HEK293T (cell line): Measurements from ENCODE around the gene PRKCA.

Source experiments
- CTCF ChIA-PET: fragments of 350-600 bp; formaldehyde crosslinking; extraction: SDS; loops from one replicate; lab custom pipeline; 2021; ENCODE audit warnings: antibody characterized with exemption, inconsistent platforms; lab: Yijun Ruan, JAX
- POLR2A ChIA-PET: fragments of 350-600 bp; formaldehyde crosslinking; extraction: SDS; loops from one replicate; lab custom pipeline; 2020; ENCODE audit warnings: antibody characterized with exemption, inconsistent platforms; lab: Yijun Ruan, JAX
- DNase-seq: peaks from one replicate; pipeline ENCODE4 v3.0.0; 2012; ENCODE audit warnings: mixed read lengths; ENCODE audit errors: extremely low spot score
- ARNT ChIP-seq: fragments of 450-650 bp; IDR thresholded peaks from 2 replicates; pipeline ENCODE4 v1.6.1; 2017; ENCODE audit warnings: mild to moderate bottlenecking
- BHLHE40 ChIP-seq: fragments of 450-650 bp; IDR thresholded peaks from 2 replicates; pipeline ENCODE4 v1.6.1; 2016; ENCODE audit warnings: mild to moderate bottlenecking, moderate library complexity, borderline replicate concordance
- CTBP1 ChIP-seq: fragments of 450-650 bp; IDR thresholded peaks from 2 replicates; pipeline ENCODE4 v1.6.1; 2016; ENCODE audit warnings: borderline replicate concordance
- ELF4 ChIP-seq: fragments of 450-650 bp; IDR thresholded peaks from 2 replicates; pipeline ENCODE4 v1.6.1; 2017; ENCODE audit warnings: antibody characterized with exemption
- FOXA1 ChIP-seq: fragments of 450-650 bp; IDR thresholded peaks from 2 replicates; pipeline ENCODE4 v1.6.1; 2016; ENCODE audit warnings: mild to moderate bottlenecking
- FOXK2 ChIP-seq: fragments of 450-650 bp; IDR thresholded peaks from 2 replicates; pipeline ENCODE4 v1.6.1; 2016; ENCODE audit warnings: mild to moderate bottlenecking
- FOXM1 ChIP-seq: fragments of 450-650 bp; IDR thresholded peaks from 2 replicates; pipeline ENCODE4 v1.6.1; 2017; ENCODE audit warnings: mild to moderate bottlenecking, borderline replicate concordance
- HDGF ChIP-seq: fragments of 450-650 bp; IDR thresholded peaks from 2 replicates; pipeline ENCODE4 v1.6.1; 2017; ENCODE audit warnings: antibody characterized with exemption, borderline replicate concordance
- L3MBTL2 ChIP-seq: fragments of 450-650 bp; conservative IDR thresholded peaks from 2 replicates; pipeline ENCODE4 v1.6.1; 2016; ENCODE audit warnings: mild to moderate bottlenecking
- LEF1 ChIP-seq: fragments of 450-650 bp; IDR thresholded peaks from 2 replicates; pipeline ENCODE4 v1.6.1; 2017; ENCODE audit warnings: mild to moderate bottlenecking, borderline replicate concordance
- NFRKB ChIP-seq: fragments of 450-650 bp; IDR thresholded peaks from 2 replicates; pipeline ENCODE4 v1.6.1; 2016; ENCODE audit warnings: mild to moderate bottlenecking, moderate library complexity
- PKNOX1 ChIP-seq: fragments of 450-650 bp; IDR thresholded peaks from 2 replicates; pipeline ENCODE4 v1.6.1; 2016
- SP1 ChIP-seq: fragments of 450-650 bp; IDR thresholded peaks from 2 replicates; pipeline ENCODE4 v1.6.1; 2017
- SUZ12 ChIP-seq: fragments of 450-650 bp; IDR thresholded peaks from 2 replicates; pipeline ENCODE4 v1.6.1; 2016; ENCODE audit warnings: mild to moderate bottlenecking
- TARDBP ChIP-seq: fragments of 450-650 bp; IDR thresholded peaks from 2 replicates; pipeline ENCODE4 v1.6.1; 2016
- ZNF384 ChIP-seq: fragments of 450-650 bp; IDR thresholded peaks from 2 replicates; pipeline ENCODE4 v1.6.1; 2016

Gene PRKCA

GRCh38 chr17:66514227-66514806, 211.9 kb downstream of the PRKCA start:
- ChIA-PET POLR2A (no interaction called here), CTCF (no interaction called here)
- no peak for DNase-seq
- TF ChIP-seq LEF1 = no peak
- no peak for TF ChIP-seq PKNOX1
- no peak for TF ChIP-seq CTBP1
- TF ChIP-seq SP1 = no peak
- TF ChIP-seq HDGF = no peak
- no peak for TF ChIP-seq NFRKB
- TF ChIP-seq SUZ12 = no peak

- no peak for DNase-seq
- CTCF ChIA-PET = no interaction called here
- POLR2A ChIA-PET = no interaction called here
- no peak for TF ChIP-seq ELF4
- TF ChIP-seq CTBP1 = no peak
Measured at GRCh38 chr17:66515974-66516373, 213.6 kb downstream of the PRKCA start.

DNA sequence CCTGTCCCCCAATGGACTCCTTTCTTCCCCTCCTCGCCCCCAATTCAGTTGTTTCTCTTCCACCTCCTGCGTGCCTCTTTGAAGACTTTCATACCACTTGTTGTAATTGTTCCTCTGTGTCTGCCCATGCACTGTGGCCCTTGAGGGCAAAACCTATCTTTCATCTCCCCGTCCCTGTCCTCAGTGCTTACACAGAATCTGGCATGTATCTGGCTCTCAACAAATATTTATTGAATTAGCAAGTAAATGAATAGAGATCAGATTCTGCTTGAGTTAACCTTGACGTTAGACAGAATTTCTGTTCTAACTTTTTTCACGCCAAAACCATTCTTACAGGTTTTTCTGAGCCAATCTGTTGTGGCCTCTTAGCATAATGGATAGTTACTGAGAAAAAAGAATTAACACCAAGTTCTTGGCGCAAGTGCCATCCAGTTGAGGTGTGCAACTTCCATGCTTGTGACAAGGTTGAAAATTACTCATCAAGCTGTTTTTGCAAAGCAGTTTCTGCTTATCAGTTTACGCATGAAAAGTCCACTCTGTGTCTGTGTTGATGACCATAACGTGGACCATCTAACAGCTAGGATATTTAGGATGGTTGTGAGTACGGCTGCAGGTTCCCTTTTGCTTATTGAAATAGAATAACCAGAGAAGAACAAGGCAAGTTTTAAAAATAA, 215.1 kb downstream of the PRKCA start:
- no peak for DNase-seq
- TF ChIP-seq NFRKB (no peak), PKNOX1 (no peak), SUZ12 (no peak), L3MBTL2 (no peak), TARDBP (no peak), HDGF (no peak), FOXK2 (no peak), SP1 (no peak), FOXM1 (no peak), CTBP1 (no peak), BHLHE40 (no peak), ZNF384 (no peak), FOXA1 (no peak), ARNT (no peak), LEF1 (no peak), ELF4 (no peak)
- ChIA-PET CTCF (interaction anchor here (0.6 kb wide), 1 partner anchor 65 kb away, joined by 3 read pairs; no protein-coding TSS in a partner anchor), POLR2A (no interaction called here)

- TF ChIP-seq LEF1 (no peak), ZNF384 (no peak), ELF4 (no peak), FOXK2 (no peak), SP1 (no peak), TARDBP (no peak), PKNOX1 (no peak), L3MBTL2 (no peak), HDGF (no peak), FOXM1 (no peak), CTBP1 (no peak), ARNT (no peak), FOXA1 (no peak), NFRKB (no peak), SUZ12 (no peak), BHLHE40 (no peak)
- DNase-seq = no peak
- POLR2A ChIA-PET = interaction anchor here (1.7 kb wide), 1 partner anchor 9 kb away, joined by 3 read pairs; no protein-coding TSS in a partner anchor
- CTCF ChIA-PET = interaction anchor here (0.6 kb wide), 1 partner anchor 66 kb away, joined by 3 read pairs; no protein-coding TSS in a partner anchor
Measured at GRCh38 chr17:66518108-66518507, 215.7 kb downstream of the PRKCA start.

GRCh38 chr17:66518677-66519076, 216.3 kb downstream of the PRKCA start:
- no peak for DNase-seq
- ChIA-PET CTCF (interaction anchor here (0.6 kb wide), 1 partner anchor 402 kb away, joined by 3 read pairs; no protein-coding TSS in a partner anchor), POLR2A (interaction anchor here (1.7 kb wide), 1 partner anchor 10 kb away, joined by 3 read pairs; no protein-coding TSS in a partner anchor)
- no peak for TF ChIP-seq ELF4
- no peak for TF ChIP-seq LEF1
- no peak for TF ChIP-seq HDGF
- TF ChIP-seq TARDBP = no peak
- no peak for TF ChIP-seq FOXK2

DNA sequence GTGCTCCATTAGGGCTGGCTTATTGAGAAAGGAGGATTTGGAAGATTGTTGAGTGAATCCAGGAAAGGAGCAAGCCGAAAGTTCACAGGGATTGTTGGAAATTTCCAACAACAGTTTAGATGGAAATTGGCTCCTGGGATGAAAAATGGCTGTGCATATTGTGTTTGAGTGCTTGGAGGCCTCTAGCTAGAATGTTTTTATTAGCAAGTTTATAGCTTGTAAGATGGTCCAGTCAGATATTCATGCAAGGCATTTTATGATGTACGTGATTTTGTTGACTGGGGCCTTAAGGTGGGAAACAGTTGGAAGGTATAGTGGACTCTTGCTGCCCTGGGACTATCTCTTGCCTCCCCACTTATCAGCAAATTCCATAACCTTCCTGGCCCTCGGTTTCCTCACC, 216.7 kb downstream of the PRKCA start:
- ChIA-PET POLR2A (interaction anchor here (1.7 kb wide), 1 partner anchor 10 kb away, joined by 3 read pairs; no protein-coding TSS in a partner anchor), CTCF (interaction anchor here (0.5 to 0.6 kb wide), 2 partner anchors 37 to 403 kb away, joined by 3 read pairs; no protein-coding TSS in a partner anchor)
- TF ChIP-seq CTBP1 = no peak
- TF ChIP-seq PKNOX1 = no peak
- no peak for TF ChIP-seq L3MBTL2
- no peak for TF ChIP-seq FOXM1
- no peak for TF ChIP-seq LEF1
- TF ChIP-seq ZNF384 = no peak
- TF ChIP-seq FOXK2 = no peak
- TF ChIP-seq FOXA1 = no peak
- no peak for TF ChIP-seq HDGF
- no peak for TF ChIP-seq NFRKB
- TF ChIP-seq ARNT = no peak
- no peak for TF ChIP-seq TARDBP
- no peak for TF ChIP-seq SP1
- no peak for TF ChIP-seq ELF4
- no peak for TF ChIP-seq BHLHE40
- TF ChIP-seq SUZ12 = no peak
- no peak for DNase-seq
